Posterior cingulate gyrus (tissue), 11 donors: ENCODE data around the gene MAP10.
"Not testable (repeated sequence)": the region's sequence is repeated elsewhere in the genome, so short reads cannot be mapped to it uniquely, and the experiment has no call there.

Experiments used
- DNase-seq, 10 donors: peaks; one replicate each; pipeline versions ENCODE4 v3.0.0 to v3.0.0-alpha.2; 2020 to 2021; ENCODE audit warnings: mixed read lengths in 3 of 10
- intact Hi-C: fragments of 100-400 bp; cut with DNase I; formaldehyde crosslinking; loops from one replicate; pipeline ENCODE4 v1.15.1; 2023

The MAP10 gene

GRCh38 chr1:232805269-232806185, at the start of gene MAP10:
Gene MAP10 (plus strand): TSS chr1:232805416. CDS start chr1:232805450, 34 bp downstream.
- DNase-seq, result peak; percentile 39 to 96 (median 73)
- intact Hi-C loops, result loop anchor here (10.0 kb wide), 1 partner anchor 149 kb away; the partner anchor contains the start of gene NTPCR

- no peak for DNase-seq
Measured at GRCh38 chr1:232764458-232765251, 40.6 kb upstream of the MAP10 start.

GRCh38 chr1:232765542-232765941, 39.7 kb upstream of the MAP10 start:
- DNase-seq, result no peak
- intact Hi-C loops, result no loop called here

More at GRCh38 chr1:232764458-232765251, 40.6 kb upstream of the MAP10 start:
- intact Hi-C loops, result no loop called here

- no peak for DNase-seq
- intact Hi-C loops, result no loop called here
Measured at GRCh38 chr1:232766241-232766890, 38.9 kb upstream of the MAP10 start.

- intact Hi-C loops, result no loop called here
- no peak for DNase-seq
Measured at GRCh38 chr1:232766904-232767303, 38.3 kb upstream of the MAP10 start.

- DNase-seq, result no peak
- intact Hi-C loops, result no loop called here
Measured at GRCh38 chr1:232767305-232768074, 37.7 kb upstream of the MAP10 start.

- no peak for DNase-seq
- intact Hi-C loops, result no loop called here
Measured at GRCh38 chr1:232768793-232769192, 36.4 kb upstream of the MAP10 start.

GRCh38 chr1:232769733-232770132, 35.5 kb upstream of the MAP10 start:
- DNase-seq, result no peak
- intact Hi-C loops, result no loop called here

GRCh38 chr1:232773752-232774151, 31.5 kb upstream of the MAP10 start:
- DNase-seq, result no peak
- intact Hi-C loops, result no loop called here

- DNase-seq, result no peak
- intact Hi-C loops, result no loop called here
Measured at GRCh38 chr1:232776526-232777106, 28.6 kb upstream of the MAP10 start.

- no peak for DNase-seq
- intact Hi-C loops, result no loop called here
Measured at GRCh38 chr1:232780354-232780753, 24.9 kb upstream of the MAP10 start.

- DNase-seq, result no peak
- intact Hi-C loops, result no loop called here
Measured at GRCh38 chr1:232784794-232785193, 20.4 kb upstream of the MAP10 start.

GRCh38 chr1:232785630-232786029, 19.6 kb upstream of the MAP10 start:
- DNase-seq, intact Hi-C loops: not testable (repeated sequence)

- DNase-seq, result no peak
- intact Hi-C loops, result no loop called here
Measured at GRCh38 chr1:232786845-232787455, 18.3 kb upstream of the MAP10 start.

- no peak for DNase-seq
- intact Hi-C loops, result no loop called here
Measured at GRCh38 chr1:232788235-232788872, 16.9 kb upstream of the MAP10 start.

- intact Hi-C loops, result no loop called here
- no peak for DNase-seq
Measured at GRCh38 chr1:232789651-232790050, 15.6 kb upstream of the MAP10 start.

- intact Hi-C loops, result no loop called here
Measured at GRCh38 chr1:232792949-232793348, 12.3 kb upstream of the MAP10 start.

GRCh38 chr1:232793944-232794343, 11.3 kb upstream of the MAP10 start:
- no peak for DNase-seq
- intact Hi-C loops, result no loop called here

More at GRCh38 chr1:232792949-232793348, 12.3 kb upstream of the MAP10 start:
- no peak for DNase-seq
